ENCODE results near the gene KCNK4.

DNA sequence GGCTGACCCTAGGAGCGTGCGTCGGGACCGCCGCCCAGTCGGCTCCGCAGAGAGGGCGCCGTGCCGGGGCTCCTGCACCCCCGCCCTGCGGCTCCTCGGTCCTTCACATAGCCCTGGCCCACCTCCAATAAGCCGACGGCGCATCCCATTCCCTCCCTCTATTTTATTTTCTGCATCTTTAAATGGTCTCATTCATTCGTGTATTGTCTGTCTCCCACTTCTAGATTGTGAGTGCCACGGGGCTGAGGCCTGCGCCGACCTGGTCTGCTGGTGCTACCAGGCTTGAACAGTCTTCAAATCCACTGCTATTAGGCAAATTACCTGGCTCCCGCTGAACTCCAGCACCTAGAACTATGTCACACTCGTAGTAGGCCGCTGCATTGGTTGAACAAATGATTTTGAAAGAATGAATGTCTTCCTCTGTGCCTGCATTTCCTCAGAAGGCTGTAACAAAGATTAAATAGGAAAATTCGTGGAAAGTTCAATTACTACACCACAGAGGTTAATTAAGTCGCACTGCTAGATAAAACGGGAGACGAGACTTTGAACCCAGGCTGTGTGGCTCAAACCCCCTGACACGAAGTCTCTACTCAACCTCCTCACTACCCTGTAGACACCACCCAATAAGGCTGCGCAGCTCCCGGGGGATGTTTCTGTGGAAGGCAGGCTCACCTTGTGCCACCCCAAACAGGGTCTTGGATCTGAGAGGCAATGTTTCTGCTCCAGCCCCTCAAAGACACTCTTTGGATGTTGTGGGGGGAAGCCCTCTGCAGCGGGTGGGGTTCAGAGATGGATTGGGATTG is 43.2 kb upstream of the KCNK4 start:
- TF ChIP-seq, protein P1, sequence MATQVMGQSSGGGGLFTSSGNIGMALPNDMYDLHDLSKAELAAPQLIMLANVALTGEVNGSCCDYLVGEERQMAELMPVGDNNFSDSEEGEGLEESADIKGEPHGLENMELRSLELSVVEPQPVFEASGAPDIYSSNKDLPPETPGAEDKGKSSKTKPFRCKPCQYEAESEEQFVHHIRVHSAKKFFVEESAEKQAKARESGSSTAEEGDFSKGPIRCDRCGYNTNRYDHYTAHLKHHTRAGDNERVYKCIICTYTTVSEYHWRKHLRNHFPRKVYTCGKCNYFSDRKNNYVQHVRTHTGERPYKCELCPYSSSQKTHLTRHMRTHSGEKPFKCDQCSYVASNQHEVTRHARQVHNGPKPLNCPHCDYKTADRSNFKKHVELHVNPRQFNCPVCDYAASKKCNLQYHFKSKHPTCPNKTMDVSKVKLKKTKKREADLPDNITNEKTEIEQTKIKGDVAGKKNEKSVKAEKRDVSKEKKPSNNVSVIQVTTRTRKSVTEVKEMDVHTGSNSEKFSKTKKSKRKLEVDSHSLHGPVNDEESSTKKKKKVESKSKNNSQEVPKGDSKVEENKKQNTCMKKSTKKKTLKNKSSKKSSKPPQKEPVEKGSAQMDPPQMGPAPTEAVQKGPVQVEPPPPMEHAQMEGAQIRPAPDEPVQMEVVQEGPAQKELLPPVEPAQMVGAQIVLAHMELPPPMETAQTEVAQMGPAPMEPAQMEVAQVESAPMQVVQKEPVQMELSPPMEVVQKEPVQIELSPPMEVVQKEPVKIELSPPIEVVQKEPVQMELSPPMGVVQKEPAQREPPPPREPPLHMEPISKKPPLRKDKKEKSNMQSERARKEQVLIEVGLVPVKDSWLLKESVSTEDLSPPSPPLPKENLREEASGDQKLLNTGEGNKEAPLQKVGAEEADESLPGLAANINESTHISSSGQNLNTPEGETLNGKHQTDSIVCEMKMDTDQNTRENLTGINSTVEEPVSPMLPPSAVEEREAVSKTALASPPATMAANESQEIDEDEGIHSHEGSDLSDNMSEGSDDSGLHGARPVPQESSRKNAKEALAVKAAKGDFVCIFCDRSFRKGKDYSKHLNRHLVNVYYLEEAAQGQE (IDR thresholded peaks at IDR 0.05; ENCODE audit: insufficient replicate concordance, low read depth) = no peak
- TF ChIP-seq, protein P2, sequence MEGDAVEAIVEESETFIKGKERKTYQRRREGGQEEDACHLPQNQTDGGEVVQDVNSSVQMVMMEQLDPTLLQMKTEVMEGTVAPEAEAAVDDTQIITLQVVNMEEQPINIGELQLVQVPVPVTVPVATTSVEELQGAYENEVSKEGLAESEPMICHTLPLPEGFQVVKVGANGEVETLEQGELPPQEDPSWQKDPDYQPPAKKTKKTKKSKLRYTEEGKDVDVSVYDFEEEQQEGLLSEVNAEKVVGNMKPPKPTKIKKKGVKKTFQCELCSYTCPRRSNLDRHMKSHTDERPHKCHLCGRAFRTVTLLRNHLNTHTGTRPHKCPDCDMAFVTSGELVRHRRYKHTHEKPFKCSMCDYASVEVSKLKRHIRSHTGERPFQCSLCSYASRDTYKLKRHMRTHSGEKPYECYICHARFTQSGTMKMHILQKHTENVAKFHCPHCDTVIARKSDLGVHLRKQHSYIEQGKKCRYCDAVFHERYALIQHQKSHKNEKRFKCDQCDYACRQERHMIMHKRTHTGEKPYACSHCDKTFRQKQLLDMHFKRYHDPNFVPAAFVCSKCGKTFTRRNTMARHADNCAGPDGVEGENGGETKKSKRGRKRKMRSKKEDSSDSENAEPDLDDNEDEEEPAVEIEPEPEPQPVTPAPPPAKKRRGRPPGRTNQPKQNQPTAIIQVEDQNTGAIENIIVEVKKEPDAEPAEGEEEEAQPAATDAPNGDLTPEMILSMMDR (IDR thresholded peaks at IDR 0.05; ENCODE audit: insufficient read depth, low read length) = no peak
- TF ChIP-seq POLR2AphosphoS5 (IDR thresholded peaks at IDR 0.05; ENCODE audit: low read depth) (no peak), GABPA (IDR thresholded peaks at IDR 0.05; ENCODE audit: low read depth) (no peak), SPI1 (IDR thresholded peaks at IDR 0.05; ENCODE audit: borderline replicate concordance, low read depth) (no peak)

All from HL-60 (cell line).